ENCODE data around the gene HOMER3.

DNA sequence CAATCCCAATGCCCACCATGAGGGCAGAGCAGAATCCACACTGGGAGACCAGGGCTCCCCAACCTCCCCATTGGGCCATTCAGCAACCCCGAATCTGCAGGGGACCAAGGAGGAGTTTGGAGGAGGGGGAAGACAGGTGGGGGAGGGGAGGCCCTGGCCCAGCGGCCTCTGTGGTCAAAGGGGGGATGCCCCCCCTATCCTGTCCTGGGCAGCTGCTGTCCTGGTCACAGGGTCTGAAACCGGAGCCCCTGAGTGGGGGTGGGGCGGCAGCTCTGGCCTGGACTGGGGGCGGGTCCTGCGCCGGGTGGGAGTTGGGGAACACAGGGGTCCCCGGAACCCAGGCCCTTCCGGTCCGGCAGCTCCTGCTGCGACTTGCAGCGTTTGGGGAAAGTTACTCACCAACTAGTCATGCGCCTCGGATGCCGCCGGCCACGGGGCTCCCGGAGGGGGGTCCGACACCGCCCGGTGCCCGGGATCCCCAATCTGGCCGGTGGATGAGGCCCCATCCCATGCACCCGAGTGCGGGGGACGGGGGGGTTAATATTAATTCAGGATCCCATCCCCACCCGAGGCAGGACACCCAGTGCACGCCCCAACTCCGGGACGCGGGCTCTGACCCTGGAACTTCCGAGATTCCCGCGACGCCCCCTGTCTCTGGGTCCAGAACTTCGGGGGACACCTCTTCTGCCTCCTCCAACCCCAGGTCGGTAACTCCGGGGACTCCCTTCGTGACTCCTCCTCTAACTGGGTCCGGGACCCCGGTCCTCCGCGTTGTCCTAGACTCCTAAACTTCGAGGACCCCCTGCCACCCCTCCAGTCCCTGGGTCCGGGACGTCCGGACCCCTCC, 872 bp downstream of the HOMER3 start:
- TF ChIP-seq, protein P1, sequence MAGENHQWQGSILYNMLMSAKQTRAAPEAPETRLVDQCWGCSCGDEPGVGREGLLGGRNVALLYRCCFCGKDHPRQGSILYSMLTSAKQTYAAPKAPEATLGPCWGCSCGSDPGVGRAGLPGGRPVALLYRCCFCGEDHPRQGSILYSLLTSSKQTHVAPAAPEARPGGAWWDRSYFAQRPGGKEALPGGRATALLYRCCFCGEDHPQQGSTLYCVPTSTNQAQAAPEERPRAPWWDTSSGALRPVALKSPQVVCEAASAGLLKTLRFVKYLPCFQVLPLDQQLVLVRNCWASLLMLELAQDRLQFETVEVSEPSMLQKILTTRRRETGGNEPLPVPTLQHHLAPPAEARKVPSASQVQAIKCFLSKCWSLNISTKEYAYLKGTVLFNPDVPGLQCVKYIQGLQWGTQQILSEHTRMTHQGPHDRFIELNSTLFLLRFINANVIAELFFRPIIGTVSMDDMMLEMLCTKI (IDR thresholded peaks at IDR 0.05; ENCODE audit: partially characterized antibody): no peak
- no peak for TF ChIP-seq NFRKB (IDR thresholded peaks at IDR 0.05; ENCODE audit: low read depth)
- TF ChIP-seq, protein P2, sequence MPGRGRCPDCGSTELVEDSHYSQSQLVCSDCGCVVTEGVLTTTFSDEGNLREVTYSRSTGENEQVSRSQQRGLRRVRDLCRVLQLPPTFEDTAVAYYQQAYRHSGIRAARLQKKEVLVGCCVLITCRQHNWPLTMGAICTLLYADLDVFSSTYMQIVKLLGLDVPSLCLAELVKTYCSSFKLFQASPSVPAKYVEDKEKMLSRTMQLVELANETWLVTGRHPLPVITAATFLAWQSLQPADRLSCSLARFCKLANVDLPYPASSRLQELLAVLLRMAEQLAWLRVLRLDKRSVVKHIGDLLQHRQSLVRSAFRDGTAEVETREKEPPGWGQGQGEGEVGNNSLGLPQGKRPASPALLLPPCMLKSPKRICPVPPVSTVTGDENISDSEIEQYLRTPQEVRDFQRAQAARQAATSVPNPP (IDR thresholded peaks at IDR 0.05; ENCODE audit: borderline replicate concordance, insufficient read depth, insufficient read length): no peak
